Neural crest cell (in vitro differentiated cells): Measurements from ENCODE around the gene UPB1. TPM values are rescaled to one million over a fixed set of nuclear protein-coding genes. Genes with fewer than 3 reads are reported as not detected.
"Not testable (repeated sequence)": the region's sequence is repeated elsewhere in the genome, so short reads cannot be mapped to it uniquely, and the experiment has no call there.

Experiments used
- DNase-seq: peaks from one replicate; pipeline ENCODE4 v3.0.0; 2021; ENCODE audit warnings: low read depth, mixed read lengths, low spot score
- H3K27ac Mint-ChIP-seq: one replicate; pipeline ENCODE4 v1.8.0; 2021; ENCODE audit warnings: mild to moderate bottlenecking, mixed read lengths; ENCODE audit not compliant: unreplicated experiment
- H3K27me3 Mint-ChIP-seq: 2 replicates; pipeline ENCODE4 v1.8.0; 2021; ENCODE audit warnings: low read depth, mild to moderate bottlenecking, mixed read lengths
- H3K36me3 Mint-ChIP-seq: 2 replicates; pipeline ENCODE4 v1.8.0; 2021; ENCODE audit warnings: low read depth, mild to moderate bottlenecking, mixed read lengths
- H3K4me1 Mint-ChIP-seq: 2 replicates; pipeline ENCODE4 v1.8.0; 2021; ENCODE audit warnings: mixed read lengths
- H3K4me3 Mint-ChIP-seq: one replicate; pipeline ENCODE4 v1.8.0; 2021; ENCODE audit warnings: mild to moderate bottlenecking, mixed read lengths
- H3K9me3 Mint-ChIP-seq: 2 replicates; pipeline ENCODE4 v1.8.0; 2021; ENCODE audit warnings: mixed read lengths
- CTCF ChIP-seq: fragments of 200-600 bp; sonication (generic); conservative IDR thresholded peaks from 2 replicates; pipeline ENCODE4 v1.5.0; 2021; ENCODE audit warnings: antibody characterized with exemption, mild to moderate bottlenecking
- total RNA-seq: library from RNA; stranded (reverse); gene quantifications from 2 replicates; pipeline ENCODE4 v1.2.1, GENCODE V29; 2021

The UPB1 gene
- total RNA-seq, 1 donor from 2014 or later = not detected

GRCh38 chr22:24521791-24522245, 26.7 kb downstream of the UPB1 start:
- no peak for DNase-seq
- peak; percentile 68 for TF ChIP-seq CTCF
- no peaks in the 10 kb centered on the region for H3K9me3 Mint-ChIP-seq
- H3K36me3 Mint-ChIP-seq = no peaks in the 10 kb centered on the region
- H3K27ac Mint-ChIP-seq = no peak overlapping the region
- H3K4me1 Mint-ChIP-seq = peaks cover 6% of the 10 kb centered on the region
- H3K4me3 Mint-ChIP-seq = no peak overlapping the region
- peaks cover 4% of the 10 kb centered on the region for H3K27me3 Mint-ChIP-seq

- Mint-ChIP-seq H3K36me3 (no peaks in the 10 kb centered on the region), H3K27me3 (no peaks in the 10 kb centered on the region), H3K4me3 (no peak overlapping the region), H3K27ac (peak overlapping the region; percentile 19), H3K4me1 (peaks cover 6% of the 10 kb centered on the region), H3K9me3 (no peaks in the 10 kb centered on the region)
- TF ChIP-seq CTCF = no peak
- DNase-seq = no peak
These were observed 28.7 kb downstream of the UPB1 start for GRCh38 chr22:24523873-24524272.

- Mint-ChIP-seq H3K27ac (no peak overlapping the region), H3K27me3 (no peaks in the 10 kb centered on the region), H3K9me3 (no peaks in the 10 kb centered on the region), H3K4me1 (peaks cover 6% of the 10 kb centered on the region), H3K36me3 (no peaks in the 10 kb centered on the region), H3K4me3 (no peak overlapping the region)
- TF ChIP-seq CTCF = peak; percentile 87
- peak; percentile 79 for DNase-seq
These were observed 30.4 kb downstream of the UPB1 start for GRCh38 chr22:24525416-24526037.

GRCh38 chr22:24526191-24526590, 31.1 kb downstream of the UPB1 start:
- no peak for TF ChIP-seq CTCF
- H3K27ac Mint-ChIP-seq = no peak overlapping the region
- H3K36me3 Mint-ChIP-seq = no peaks in the 10 kb centered on the region
- H3K9me3 Mint-ChIP-seq = no peaks in the 10 kb centered on the region
- no peak for DNase-seq
- H3K4me3 Mint-ChIP-seq = no peak overlapping the region
- no peaks in the 10 kb centered on the region for H3K27me3 Mint-ChIP-seq
- peaks cover 6% of the 10 kb centered on the region for H3K4me1 Mint-ChIP-seq

GRCh38 chr22:24529898-24530297, 34.8 kb downstream of the UPB1 start:
- no peak for TF ChIP-seq CTCF
- no peak overlapping the region for H3K27ac Mint-ChIP-seq

GRCh38 chr22:24530968-24531367, 35.8 kb downstream of the UPB1 start:
- H3K4me1 Mint-ChIP-seq, H3K36me3 Mint-ChIP-seq, H3K4me3 Mint-ChIP-seq, H3K27ac Mint-ChIP-seq, H3K9me3 Mint-ChIP-seq, H3K27me3 Mint-ChIP-seq, DNase-seq: not testable (repeated sequence)

More at GRCh38 chr22:24529898-24530297, 34.8 kb downstream of the UPB1 start:
- no peak for DNase-seq
- H3K27me3 Mint-ChIP-seq = peaks cover 3% of the 10 kb centered on the region
- no peaks in the 10 kb centered on the region for H3K36me3 Mint-ChIP-seq
- H3K4me3 Mint-ChIP-seq = no peak overlapping the region
- H3K4me1 Mint-ChIP-seq = peaks cover 6% of the 10 kb centered on the region
- H3K9me3 Mint-ChIP-seq = no peaks in the 10 kb centered on the region
